BJ (cell line): ENCODE data around the gene SSBP3. TPM values are rescaled to one million over a fixed set of nuclear protein-coding genes. Genes with fewer than 3 reads are reported as not detected.

ENCODE experiments used
- CTCF ChIA-PET: fragments of 350-600 bp; formaldehyde crosslinking; extraction: SDS; loops from one replicate; lab custom pipeline; 2021; ENCODE audit warnings: antibody characterized with exemption, inconsistent platforms; lab: Yijun Ruan, JAX
- POLR2A ChIA-PET: fragments of 300-600 bp; sonication (Branson Sonifier 250); formaldehyde crosslinking; extraction: SDS; loops from one replicate; lab custom pipeline; 2021; ENCODE audit warnings: antibody characterized with exemption; lab: Charles Lee
- DNase-seq: peaks from one replicate; pipeline ENCODE4 v3.0.0-alpha.2; 2011; ENCODE audit warnings: low read depth
- H3K27me3 ChIP-seq: 2 replicates; pipeline ENCODE4 v1.6.0; 2011; ENCODE audit warnings: low read length; ENCODE audit not compliant: control insufficient read depth, insufficient read depth
- H3K36me3 ChIP-seq: 2 replicates; pipeline ENCODE4 v1.5.1; 2011; ENCODE audit warnings: low read length; ENCODE audit not compliant: control insufficient read depth, insufficient read depth
- H3K4me3 ChIP-seq: 2 replicates; pipeline ENCODE4 v1.5.1; 2011; ENCODE audit warnings: low read depth, mild to moderate bottlenecking, control low read depth, low read length
- polyA plus RNA-seq: library from polyadenylated mRNA; depleted of rRNA; stranded (reverse); fragments of >200 nt; gene quantifications from 2 replicates; pipeline ENCODE4 v1.2.3, GENCODE V29; 2011
- TF ChIP-seq, protein P1 (sequence below): IDR thresholded peaks from 2 replicates; pipeline ENCODE4 v1.5.1; 2011; ENCODE audit warnings: low read depth, mild to moderate bottlenecking, control low read depth, inconsistent platforms, low read length, moderate library complexity; ENCODE audit not compliant: insufficient read depth

Gene SSBP3
- polyA plus RNA-seq, 1 experiment = 25.9 TPM

DNA sequence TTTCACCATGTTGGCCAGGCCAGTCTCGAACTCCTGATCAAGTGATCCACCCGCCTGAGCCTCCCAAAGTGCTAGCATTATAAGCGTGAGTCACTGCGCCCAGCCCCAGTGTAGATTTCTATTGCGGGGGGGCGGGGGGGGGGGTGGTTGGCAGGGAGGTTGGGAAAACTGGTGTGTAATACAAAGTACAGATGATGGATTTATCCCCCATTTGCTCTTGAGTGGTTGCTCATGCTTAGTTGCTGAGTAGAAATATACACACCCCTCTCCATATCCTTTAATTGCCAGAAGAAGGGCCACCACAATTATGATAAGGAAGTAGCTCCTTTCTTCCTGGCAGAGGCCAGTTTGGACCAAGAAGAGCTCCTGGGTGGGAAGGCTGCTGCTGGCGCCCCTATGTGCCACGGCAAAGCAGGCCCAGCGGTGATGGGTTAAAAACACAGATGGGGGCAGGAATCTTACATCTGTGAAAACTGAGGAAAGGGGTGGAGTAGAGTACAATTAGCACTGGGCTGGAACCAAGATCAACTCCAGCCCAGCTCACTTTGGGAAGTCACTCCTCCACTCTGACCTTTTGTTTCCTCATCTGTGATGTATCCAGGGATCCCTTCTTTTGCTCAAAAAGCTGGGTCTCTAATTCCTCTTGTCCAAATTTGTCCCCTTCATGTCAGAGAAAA is 151.0 kb downstream of the SSBP3 start:
- DNase-seq = no peak
- POLR2A ChIA-PET = interaction anchor here (0.5 kb wide), 1 partner anchor 57 kb away, joined by 3 read pairs; no protein-coding TSS in a partner anchor

DNA sequence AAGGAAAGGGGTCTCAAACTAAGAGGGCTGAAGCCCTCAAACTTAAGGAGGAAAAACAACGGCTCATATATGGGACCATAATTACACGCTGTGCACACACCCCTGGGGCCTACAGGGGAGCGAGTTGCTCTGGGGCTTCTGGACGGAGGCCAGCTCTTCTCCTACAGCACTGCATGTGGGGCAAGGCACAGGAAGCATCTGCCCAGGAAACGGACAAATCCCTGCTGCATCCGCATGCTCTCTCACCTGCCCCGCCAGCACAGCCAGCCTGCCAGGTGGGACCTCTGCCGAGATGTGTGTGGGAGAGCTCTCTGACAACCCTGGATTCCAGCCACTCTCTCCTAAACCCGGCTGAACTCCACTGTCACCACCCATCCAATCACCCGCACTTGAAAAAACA is 152.1 kb downstream of the SSBP3 start:
- no peak for DNase-seq
- no peaks in the 10 kb centered on the region for H3K27me3 ChIP-seq
- H3K36me3 ChIP-seq = peaks cover 10% of the 10 kb centered on the region
- no peak overlapping the region for H3K4me3 ChIP-seq
- POLR2A ChIA-PET = no interaction called here
- TF ChIP-seq, protein P1, sequence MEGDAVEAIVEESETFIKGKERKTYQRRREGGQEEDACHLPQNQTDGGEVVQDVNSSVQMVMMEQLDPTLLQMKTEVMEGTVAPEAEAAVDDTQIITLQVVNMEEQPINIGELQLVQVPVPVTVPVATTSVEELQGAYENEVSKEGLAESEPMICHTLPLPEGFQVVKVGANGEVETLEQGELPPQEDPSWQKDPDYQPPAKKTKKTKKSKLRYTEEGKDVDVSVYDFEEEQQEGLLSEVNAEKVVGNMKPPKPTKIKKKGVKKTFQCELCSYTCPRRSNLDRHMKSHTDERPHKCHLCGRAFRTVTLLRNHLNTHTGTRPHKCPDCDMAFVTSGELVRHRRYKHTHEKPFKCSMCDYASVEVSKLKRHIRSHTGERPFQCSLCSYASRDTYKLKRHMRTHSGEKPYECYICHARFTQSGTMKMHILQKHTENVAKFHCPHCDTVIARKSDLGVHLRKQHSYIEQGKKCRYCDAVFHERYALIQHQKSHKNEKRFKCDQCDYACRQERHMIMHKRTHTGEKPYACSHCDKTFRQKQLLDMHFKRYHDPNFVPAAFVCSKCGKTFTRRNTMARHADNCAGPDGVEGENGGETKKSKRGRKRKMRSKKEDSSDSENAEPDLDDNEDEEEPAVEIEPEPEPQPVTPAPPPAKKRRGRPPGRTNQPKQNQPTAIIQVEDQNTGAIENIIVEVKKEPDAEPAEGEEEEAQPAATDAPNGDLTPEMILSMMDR = no peak
- CTCF ChIA-PET = interaction anchor here (0.7 to 1.8 kb wide), 3 partner anchors 11 to 145 kb away, joined by 3 to 7 read pairs (median 6); no protein-coding TSS in a partner anchor

More for the DNA sequence above, 151.0 kb downstream of the SSBP3 start:
- Histone ChIP-seq H3K36me3 (peaks cover 10% of the 10 kb centered on the region), H3K4me3 (no peak overlapping the region), H3K27me3 (no peaks in the 10 kb centered on the region)
- CTCF ChIA-PET = interaction anchor here (1.6 kb wide), 1 partner anchor 18 kb away, joined by 4 read pairs; no protein-coding TSS in a partner anchor
- TF ChIP-seq, protein P1 = no peak

DNA sequence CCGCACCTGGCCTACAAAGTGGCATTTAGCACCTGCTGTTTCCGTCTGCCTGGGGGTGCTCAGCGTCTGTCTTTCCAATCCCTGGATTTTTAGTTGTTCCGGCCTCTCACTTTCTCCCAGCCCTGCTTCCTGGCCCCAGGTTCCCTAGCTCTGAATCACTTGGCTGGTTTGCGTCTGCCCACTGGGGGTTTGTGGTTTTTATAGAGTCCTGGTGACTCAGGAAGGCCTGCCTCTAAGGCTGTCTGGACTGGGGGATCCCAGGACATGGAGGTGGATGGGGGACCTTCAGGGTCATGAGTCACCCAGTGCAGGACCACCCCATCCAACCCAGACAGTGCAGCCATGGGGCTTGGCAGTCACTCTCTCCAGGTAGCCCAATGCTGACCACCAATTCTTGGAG is 152.7 kb downstream of the SSBP3 start:
- Histone ChIP-seq H3K4me3 (no peak overlapping the region), H3K36me3 (peaks cover 10% of the 10 kb centered on the region), H3K27me3 (no peaks in the 10 kb centered on the region)
- CTCF ChIA-PET = interaction anchor here (0.7 to 1.8 kb wide), 4 partner anchors 11 to 152 kb away, joined by 3 to 7 read pairs (median 4); partner anchors contain the start of gene SSBP3
- peak; percentile 54 for DNase-seq
- POLR2A ChIA-PET = no interaction called here
- TF ChIP-seq, protein P1 = no peak

DNA sequence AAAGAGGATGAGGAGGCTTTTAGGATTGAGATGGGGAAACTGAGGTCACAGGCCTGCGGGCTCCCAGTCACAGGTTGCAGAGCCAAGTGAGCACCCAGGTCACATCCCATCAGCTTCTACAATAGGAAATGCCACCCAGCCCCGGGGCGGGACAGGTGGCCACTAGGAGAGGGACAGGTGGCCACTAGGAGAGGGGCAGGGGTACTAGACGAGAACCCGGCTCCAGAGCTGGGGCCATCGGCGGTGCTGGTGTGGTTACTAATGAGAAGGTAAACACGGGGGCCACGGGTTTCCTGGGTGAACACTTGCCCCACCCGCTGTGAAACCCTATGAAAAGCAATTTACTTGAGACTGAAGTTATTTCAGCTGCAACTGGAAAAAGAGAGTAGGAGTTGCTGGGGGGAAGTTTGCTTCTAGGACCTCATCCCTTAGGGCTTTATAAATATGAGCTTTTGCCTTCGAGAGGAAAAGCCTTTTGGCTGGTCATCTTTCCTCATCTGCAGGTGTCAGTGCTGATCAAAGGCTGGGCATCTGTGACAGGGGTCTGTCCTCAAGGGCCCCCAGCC is 153.7 kb downstream of the SSBP3 start:
- ChIA-PET CTCF (interaction anchor here (1.0 to 1.8 kb wide), 3 partner anchors 12 to 127 kb away, joined by 3 to 7 read pairs (median 6); no protein-coding TSS in a partner anchor), POLR2A (interaction anchor here (0.5 kb wide), 1 partner anchor 58 kb away, joined by 5 read pairs; no protein-coding TSS in a partner anchor)
- Histone ChIP-seq H3K36me3 (peaks cover 10% of the 10 kb centered on the region), H3K4me3 (no peak overlapping the region), H3K27me3 (no peaks in the 10 kb centered on the region)
- DNase-seq = no peak
- TF ChIP-seq, protein P1 = no peak

DNA sequence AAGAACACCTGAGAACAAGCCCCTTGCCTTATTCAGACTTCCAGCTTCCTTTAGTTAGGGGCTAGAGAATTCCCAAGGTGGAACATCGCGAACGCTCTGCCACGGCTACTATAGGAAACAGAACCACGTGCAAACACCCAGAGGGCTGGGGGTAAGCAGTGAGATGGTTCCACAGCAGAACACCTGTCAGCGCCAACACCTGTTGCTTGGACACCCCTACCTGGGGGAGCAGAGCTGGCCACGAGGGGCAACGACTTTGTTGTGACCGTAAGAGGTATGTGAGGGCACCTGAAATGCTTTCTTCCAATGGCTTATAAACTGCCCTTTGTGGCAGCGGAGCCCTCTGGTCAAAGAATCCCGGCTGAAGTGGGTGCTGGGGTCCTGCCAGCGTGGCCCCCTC is 155.5 kb downstream of the SSBP3 start:
- no peak for DNase-seq
- Histone ChIP-seq H3K27me3 (no peaks in the 10 kb centered on the region), H3K4me3 (no peak overlapping the region), H3K36me3 (peaks cover 14% of the 10 kb centered on the region)
- POLR2A ChIA-PET = no interaction called here
- TF ChIP-seq, protein P1 = no peak
- CTCF ChIA-PET = interaction anchor here (0.8 kb wide), 1 partner anchor 25 kb away, joined by 3 read pairs; no protein-coding TSS in a partner anchor
